ENCODE measurements around the gene B9D1. TPM values are rescaled to one million over a fixed set of nuclear protein-coding genes. Genes with fewer than 3 reads are reported as not detected.

The B9D1 gene
- total RNA-seq, 1 donor from 2014 or later, result 6.7 TPM

DNA sequence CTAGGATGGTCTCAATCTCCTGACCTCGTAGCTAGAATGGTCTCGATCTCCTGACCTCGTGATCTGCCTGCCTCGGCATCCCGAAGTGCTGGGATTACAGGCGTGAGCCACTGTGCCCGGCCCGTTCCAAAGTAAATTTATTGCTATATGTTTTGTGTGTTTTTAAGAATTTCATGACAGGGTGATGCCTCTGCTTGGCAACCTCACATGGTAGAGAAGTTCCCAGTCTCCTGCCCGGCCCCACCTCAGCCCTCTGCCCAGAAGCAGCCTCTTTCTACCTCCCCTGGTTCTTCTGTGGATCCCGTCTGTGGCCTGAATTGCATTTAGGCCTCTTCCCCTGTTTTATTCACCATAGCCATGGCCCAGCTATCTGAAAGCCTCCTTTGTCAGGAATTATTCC, 55.0 kb downstream of the B9D1 start:
- POLR2A ChIA-PET, result interaction anchor here (0.6 to 2.4 kb wide), 3 partner anchors 22 to 71 kb away, joined by 3 to 14 read pairs (median 5); partner anchors contain the start of genes B9D1 and MAPK7

DNA sequence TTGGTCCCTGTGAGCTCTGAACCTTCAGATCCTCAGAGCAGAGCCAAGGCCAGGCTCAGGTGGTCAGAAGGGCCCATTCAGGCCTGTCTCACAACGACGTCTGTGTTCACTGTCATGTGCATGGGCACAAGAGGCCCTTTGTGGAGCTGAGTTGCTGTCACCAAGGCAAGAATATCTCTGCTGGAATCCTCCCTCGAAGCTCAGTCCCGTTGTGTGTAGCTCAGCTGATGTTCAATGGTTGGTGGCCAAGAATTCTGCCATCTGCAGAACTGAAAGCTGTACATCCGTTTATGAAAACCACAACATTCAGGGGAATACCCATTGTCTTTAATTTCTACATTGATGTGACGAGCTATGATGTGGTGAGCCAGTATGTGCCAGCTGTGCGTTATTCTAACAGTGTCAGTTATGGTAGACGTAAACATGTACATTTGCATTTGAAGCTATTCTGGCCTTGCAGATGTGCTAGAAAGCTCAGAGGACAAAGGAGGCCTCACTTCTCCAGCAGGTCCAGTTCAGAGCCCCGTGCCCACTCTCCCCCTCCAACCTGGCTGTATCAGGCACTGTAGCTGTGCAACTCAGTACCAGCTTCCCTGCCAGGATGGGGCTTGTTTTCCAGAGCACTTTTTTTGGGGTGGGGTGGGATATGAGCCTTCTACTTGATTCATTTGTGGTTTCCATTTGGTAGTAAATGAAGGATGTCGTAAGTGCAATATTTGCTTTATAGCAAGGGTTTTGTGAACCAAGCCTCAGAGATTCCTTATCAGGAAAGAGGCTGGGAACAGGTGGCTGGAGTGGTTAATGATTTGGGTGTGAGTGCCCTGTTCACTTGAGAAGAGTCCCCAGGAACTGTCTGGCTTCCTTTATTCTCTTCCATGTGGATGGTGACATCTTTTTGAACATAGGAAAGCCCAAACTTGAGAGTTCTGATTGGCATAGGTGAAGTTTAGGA, 56.1 kb downstream of the B9D1 start:
- no peaks in the 10 kb centered on the region for H3K27me3 Mint-ChIP-seq
- POLR2A ChIA-PET, result interaction anchor here (0.6 to 2.4 kb wide), 7 partner anchors 9 to 461 kb away, joined by 3 to 14 read pairs (median 4); partner anchors contain the start of genes B9D1 and MAPK7
- H3K4me1 Mint-ChIP-seq, result peaks cover 77% of the 10 kb centered on the region

More for the DNA sequence above, 55.0 kb downstream of the B9D1 start:
- no peak for DNase-seq
- CTCF ChIA-PET, result interaction anchor here (2.2 kb wide), 1 partner anchor 31 kb away, joined by 15 read pairs; no protein-coding TSS in a partner anchor
- TF ChIP-seq, protein P1, sequence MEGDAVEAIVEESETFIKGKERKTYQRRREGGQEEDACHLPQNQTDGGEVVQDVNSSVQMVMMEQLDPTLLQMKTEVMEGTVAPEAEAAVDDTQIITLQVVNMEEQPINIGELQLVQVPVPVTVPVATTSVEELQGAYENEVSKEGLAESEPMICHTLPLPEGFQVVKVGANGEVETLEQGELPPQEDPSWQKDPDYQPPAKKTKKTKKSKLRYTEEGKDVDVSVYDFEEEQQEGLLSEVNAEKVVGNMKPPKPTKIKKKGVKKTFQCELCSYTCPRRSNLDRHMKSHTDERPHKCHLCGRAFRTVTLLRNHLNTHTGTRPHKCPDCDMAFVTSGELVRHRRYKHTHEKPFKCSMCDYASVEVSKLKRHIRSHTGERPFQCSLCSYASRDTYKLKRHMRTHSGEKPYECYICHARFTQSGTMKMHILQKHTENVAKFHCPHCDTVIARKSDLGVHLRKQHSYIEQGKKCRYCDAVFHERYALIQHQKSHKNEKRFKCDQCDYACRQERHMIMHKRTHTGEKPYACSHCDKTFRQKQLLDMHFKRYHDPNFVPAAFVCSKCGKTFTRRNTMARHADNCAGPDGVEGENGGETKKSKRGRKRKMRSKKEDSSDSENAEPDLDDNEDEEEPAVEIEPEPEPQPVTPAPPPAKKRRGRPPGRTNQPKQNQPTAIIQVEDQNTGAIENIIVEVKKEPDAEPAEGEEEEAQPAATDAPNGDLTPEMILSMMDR (IDR thresholded peaks at IDR 0.05), result no peak
- Mint-ChIP-seq H3K27ac (no peak overlapping the region), H3K36me3 (ENCODE audit: low read depth) (peaks cover 10% of the 10 kb centered on the region), H3K9me3 (no peaks in the 10 kb centered on the region), H3K4me1 (peaks cover 71% of the 10 kb centered on the region), H3K4me3 (no peak overlapping the region), H3K27me3 (no peaks in the 10 kb centered on the region)
- intact Hi-C loops (cut with micrococcal nuclease), result loop anchor here (2.0 to 5.0 kb wide), 6 partner anchors 13 to 1470 kb away; partner anchors contain the start of genes MAPK7 and SREBF1
- ATAC-seq (ENCODE audit: low read depth), result no peak

DNA sequence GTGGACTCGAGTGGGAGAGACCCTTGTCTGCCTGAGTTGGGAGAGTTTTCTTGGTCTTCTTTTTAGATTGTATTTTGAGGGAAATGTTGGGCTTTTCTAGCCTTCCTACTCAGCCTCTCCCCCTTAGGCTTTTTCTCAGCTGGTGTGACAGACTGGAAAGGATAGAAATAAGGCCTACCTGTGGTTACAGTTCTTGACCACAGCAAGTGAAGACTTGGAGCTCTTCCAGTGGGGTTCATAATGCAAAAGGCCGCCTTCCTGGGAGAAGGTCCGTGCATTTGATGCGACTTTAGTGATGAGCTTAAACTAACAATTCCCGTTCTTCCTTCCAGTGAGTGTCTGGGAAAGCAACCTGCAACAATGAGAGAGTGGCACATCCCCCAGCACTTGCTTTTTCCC, 56.8 kb downstream of the B9D1 start:
- no peak for DNase-seq
- no peaks in the 10 kb centered on the region for H3K9me3 Mint-ChIP-seq
- ATAC-seq (ENCODE audit: low read depth), result no peak
- peaks cover 77% of the 10 kb centered on the region for H3K4me1 Mint-ChIP-seq
- H3K4me3 Mint-ChIP-seq, result peak overlapping the region; percentile 68
- POLR2A ChIA-PET, result interaction anchor here (0.6 to 2.4 kb wide), 7 partner anchors 8 to 242 kb away, joined by 3 to 14 read pairs (median 4); partner anchors contain the start of genes B9D1 and MAPK7
- peaks cover 4% of the 10 kb centered on the region for H3K36me3 Mint-ChIP-seq (ENCODE audit: low read depth)
- no peaks in the 10 kb centered on the region for H3K27me3 Mint-ChIP-seq
- intact Hi-C loops (cut with micrococcal nuclease), result loop anchor here (1.0 to 5.0 kb wide), 7 partner anchors 15 to 1468 kb away; partner anchors contain the start of genes MAPK7 and SREBF1
- peak overlapping the region; percentile 69 for H3K27ac Mint-ChIP-seq
- CTCF ChIA-PET, result interaction anchor here (0.8 to 2.2 kb wide), 4 partner anchors 21 to 439 kb away, joined by 3 to 15 read pairs (median 4); no protein-coding TSS in a partner anchor
- TF ChIP-seq, protein P1 (IDR thresholded peaks at IDR 0.05), result no peak

More for the DNA sequence above, 56.1 kb downstream of the B9D1 start:
- H3K9me3 Mint-ChIP-seq, result no peaks in the 10 kb centered on the region
- H3K36me3 Mint-ChIP-seq (ENCODE audit: low read depth), result peaks cover 4% of the 10 kb centered on the region
- intact Hi-C loops (cut with micrococcal nuclease), result loop anchor here (1.0 to 5.0 kb wide), 7 partner anchors 14 to 1469 kb away; partner anchors contain the start of genes MAPK7 and SREBF1
- peak overlapping the region; percentile 69 for H3K27ac Mint-ChIP-seq
- DNase-seq, result peak; percentile 38
- ATAC-seq (ENCODE audit: low read depth), result peak; percentile 82
- TF ChIP-seq, protein P1 (IDR thresholded peaks at IDR 0.05), result no peak
- CTCF ChIA-PET, result interaction anchor here (0.8 to 2.2 kb wide), 5 partner anchors 11 to 438 kb away, joined by 3 to 15 read pairs (median 4); no protein-coding TSS in a partner anchor
- peak overlapping the region; percentile 68 for H3K4me3 Mint-ChIP-seq

DNA sequence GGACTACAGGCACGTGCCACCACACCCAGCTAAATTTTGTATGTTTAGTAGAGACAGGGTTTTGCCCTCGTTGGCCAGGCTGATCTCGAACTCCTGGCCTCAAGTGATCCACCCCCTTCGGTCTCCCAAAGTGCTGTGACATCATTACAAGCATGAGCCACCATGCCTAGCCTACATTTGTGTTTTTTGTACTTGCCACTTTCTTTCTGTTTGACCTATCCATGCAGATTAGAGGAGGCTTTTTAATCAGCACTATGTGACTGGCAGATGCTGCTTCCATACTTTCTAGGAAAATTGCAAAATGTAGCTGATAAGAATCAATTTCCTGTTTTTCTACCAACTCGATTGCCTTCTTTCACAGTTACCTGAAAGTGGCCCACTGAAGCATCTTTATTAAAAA, 57.3 kb downstream of the B9D1 start:
- ChIA-PET POLR2A (interaction anchor here (0.6 to 2.4 kb wide), 5 partner anchors 13 to 57 kb away, joined by 4 to 14 read pairs (median 5); partner anchors contain the start of gene B9D1), CTCF (interaction anchor here (1.9 to 2.2 kb wide), 2 partner anchors 20 to 33 kb away, joined by 5 to 15 read pairs; no protein-coding TSS in a partner anchor)
- Mint-ChIP-seq H3K27ac (no peak overlapping the region), H3K27me3 (no peaks in the 10 kb centered on the region), H3K4me3 (no peak overlapping the region), H3K4me1 (peaks cover 77% of the 10 kb centered on the region), H3K9me3 (no peaks in the 10 kb centered on the region), H3K36me3 (ENCODE audit: low read depth) (peaks cover 4% of the 10 kb centered on the region)
- no peak for DNase-seq
- no peak for ATAC-seq (ENCODE audit: low read depth)
- intact Hi-C loops (cut with micrococcal nuclease), result loop anchor here (5.0 kb wide), 5 partner anchors 33 to 1468 kb away; partner anchors contain the start of genes MAPK7 and SREBF1
- TF ChIP-seq, protein P1 (IDR thresholded peaks at IDR 0.05), result no peak
